Measurements from ENCODE around the gene CLK2.
A peak's percentile ranks its signal among the peaks of the same experiment; 100 is the strongest.

- TF ChIP-seq EP300 (IDR thresholded peaks at IDR 0.05) = peak in 1 of 4 donors; percentile 80
- TF ChIP-seq CTCF (IDR thresholded peaks at IDR 0.05) = no peak
- TF ChIP-seq POLR2AphosphoS5 (IDR thresholded peaks at IDR 0.05) = peak; percentile 94 to 97 (median 96)
Observed at GRCh38 chr1:155273343-155274245, at the start of gene CLK2.
